Measurements from ENCODE around the gene RBP3.

GRCh38 chr10:47308775-47309174 is 39.4 kb upstream of the RBP3 start:
- no peak for TF ChIP-seq EP300 (IDR thresholded peaks at IDR 0.05)
- no peak for TF ChIP-seq POLR2A (IDR thresholded peaks at IDR 0.05)
- no peak for TF ChIP-seq CTCF (IDR thresholded peaks at IDR 0.05)
- TF ChIP-seq POLR2AphosphoS5 (IDR thresholded peaks at IDR 0.05) = no peak

Data from sigmoid colon (tissue), 4 donors.